HepG2 (cell line): ENCODE results near the gene EDEM1. TPM values are rescaled to one million over a fixed set of nuclear protein-coding genes. Genes with fewer than 3 reads are reported as not detected.

Source experiments
- ATAC-seq: fragments of 200-7000 bp; cut with Tn5 transposase; 3 replicates; pipeline ENCODE4 v1.9.1; 2020; ENCODE audit warnings: mild to moderate bottlenecking, moderate library complexity
- BruUV-seq: library from RNA; stranded (reverse); fragments of 400-500 nt; replicated peaks from 2 replicates; lab custom pipeline; 2021; lab: Mats Ljungman, UMichigan
- CTCF ChIA-PET: fragments of 300-600 bp; formaldehyde crosslinking; extraction: SDS; loops from one replicate; lab custom pipeline; 2021; ENCODE audit warnings: low total read pairs, inconsistent platforms, low intra/inter-chr PET ratio; lab: Yijun Ruan, JAX
- POLR2A ChIA-PET: fragments of 350-600 bp; sonication (Branson Sonifier 250); formaldehyde crosslinking; loops from one replicate; lab custom pipeline; 2020; ENCODE audit warnings: antibody characterized with exemption, inconsistent platforms; lab: Yijun Ruan, JAX
- DNase-seq: peaks from one replicate; pipeline ENCODE4 v3.0.0-alpha.2; 2015; ENCODE audit warnings: low spot score
- FAIRE-seq: peaks from 3 replicates; lab custom pipeline; 2011; peaks lifted over from hg19 to GRCh38; lab: Jason Lieb, UNC
- H2AFZ ChIP-seq: one replicate; pipeline ENCODE4 v1.6.1; 2011; ENCODE audit warnings: low read length, inconsistent platforms
- H3K27ac ChIP-seq: fragments of 300-600 bp; 3 replicates; pipeline ENCODE4 v1.8.0; 2011; ENCODE audit warnings: mixed run types, mild to moderate bottlenecking, mixed read lengths, low read length, inconsistent platforms; ENCODE audit not compliant: insufficient read depth; ENCODE audit errors: extremely low read length
- H3K27me3 ChIP-seq, 2 experiments: fragments of 200-600 bp in 1 of 2; 2 replicates in 1 of 2; 3 replicates in 1 of 2; pipeline versions ENCODE4 v1.6.0 to v1.8.0; 2011; ENCODE audit warnings: low read length in 2 of 2, mild to moderate bottlenecking in 2 of 2, moderate library complexity in 2 of 2, inconsistent platforms in 1 of 2; ENCODE audit not compliant: insufficient read depth in 2 of 2, control insufficient read depth in 1 of 2
- H3K36me3 ChIP-seq, 2 experiments: fragments of 200-600 bp in 1 of 2; replicated peaks in 1 of 2; 2 replicates in 1 of 2; 3 replicates in 1 of 2; pipeline versions ENCODE4 v1.5.1 to v1.8.0; 2011; ENCODE audit warnings: low read length in 2 of 2, inconsistent platforms in 1 of 2; ENCODE audit not compliant: insufficient read depth in 2 of 2, control insufficient read depth in 1 of 2
- H3K4me1 ChIP-seq: 2 replicates; pipeline ENCODE4 v1.5.1; 2012; ENCODE audit warnings: low read length, inconsistent platforms; ENCODE audit not compliant: insufficient read depth
- H3K4me2 ChIP-seq: 2 replicates; pipeline ENCODE4 v1.6.0; 2011; ENCODE audit warnings: low read depth, low read length, inconsistent platforms
- H3K4me3 ChIP-seq, 3 experiments: fragments of 200-600 bp in 1 of 3; sonication (generic), shearing (Covaris generic) in 1 of 3; replicated peaks in 1 of 3; 2 replicates each; pipeline ENCODE4 v1.5.1; 2011 to 2016; ENCODE audit warnings: low read length in 3 of 3, inconsistent platforms in 2 of 3, low read depth in 2 of 3, mild to moderate bottlenecking in 2 of 3, control low read depth in 1 of 3, mixed read lengths in 1 of 3; ENCODE audit not compliant: insufficient read depth in 1 of 3
- H3K79me2 ChIP-seq: one replicate; pipeline ENCODE4 v1.6.1; 2011; ENCODE audit warnings: low read length, inconsistent platforms; ENCODE audit not compliant: insufficient read depth
- H3K9ac ChIP-seq: 2 replicates; pipeline ENCODE4 v1.6.0; 2011; ENCODE audit warnings: mild to moderate bottlenecking, low read depth, low read length, inconsistent platforms; ENCODE audit not compliant: insufficient read depth
- H3K9me3 ChIP-seq: 2 replicates; pipeline ENCODE4 v1.5.1; 2012; ENCODE audit warnings: mild to moderate bottlenecking, low read length
- H4K20me1 ChIP-seq: 2 replicates; pipeline ENCODE4 v1.6.0; 2011; ENCODE audit warnings: inconsistent platforms, mild to moderate bottlenecking, low read length, moderate library complexity; ENCODE audit not compliant: insufficient read depth
- ATF5 ChIP-seq: sonication (generic); formaldehyde crosslinking; IDR thresholded peaks from 2 replicates; pipeline ENCODE4 v1.4.0; 2020; ENCODE audit warnings: mild to moderate bottlenecking, low read depth, missing genetic modification reagents
- HMG20B ChIP-seq: conservative IDR thresholded peaks from 2 replicates; pipeline ENCODE4 v1.6.1; 2016; ENCODE audit warnings: missing genetic modification reagents, missing compliant biosample characterization
- KLF12 ChIP-seq: sonication (generic); formaldehyde crosslinking; IDR thresholded peaks from 2 replicates; pipeline ENCODE4 v1.4.0; 2020; ENCODE audit warnings: missing genetic modification reagents, borderline replicate concordance
- NFIC ChIP-seq: IDR thresholded peaks from 2 replicates; pipeline ENCODE4 v1.6.1; 2012; ENCODE audit warnings: mild to moderate bottlenecking, low read length, inconsistent platforms
- NFKB2 ChIP-seq: sonication (generic); formaldehyde crosslinking; IDR thresholded peaks from 2 replicates; pipeline ENCODE4 v1.4.0; 2020; ENCODE audit warnings: missing genetic modification reagents, borderline replicate concordance
- NKX3-1 ChIP-seq: sonication (generic); formaldehyde crosslinking; IDR thresholded peaks from 2 replicates; pipeline ENCODE4 v1.5.0; 2020; ENCODE audit warnings: missing genetic modification reagents
- RBM39 ChIP-seq: fragments of 200-400 bp; formaldehyde crosslinking; IDR thresholded peaks from one replicate; pipeline ENCODE4 v1.6.1; 2018; ENCODE audit warnings: antibody characterized with exemption, mild to moderate bottlenecking, low read depth, low read length; ENCODE audit not compliant: poor library complexity, severe bottlenecking
- SIN3A ChIP-seq: IDR thresholded peaks from 2 replicates; pipeline ENCODE4 v1.6.1; 2011; ENCODE audit warnings: low read depth, mild to moderate bottlenecking, control low read depth, low read length, borderline replicate concordance
- ZMYM2 ChIP-seq: sonication (generic); formaldehyde crosslinking; IDR thresholded peaks from 2 replicates; pipeline ENCODE4 v1.8.0; 2022; ENCODE audit warnings: mild to moderate bottlenecking, missing genetic modification reagents
- ZNF10 ChIP-seq: sonication (generic); formaldehyde crosslinking; IDR thresholded peaks from 2 replicates; pipeline ENCODE4 v1.4.0; 2020; ENCODE audit warnings: mild to moderate bottlenecking, low read depth, missing genetic modification reagents, borderline replicate concordance
- ZNF143 ChIP-seq: sonication (generic); formaldehyde crosslinking; IDR thresholded peaks from 2 replicates; pipeline ENCODE4 v1.4.0; 2020; ENCODE audit warnings: missing genetic modification reagents
- ZNF264 ChIP-seq: sonication (generic); formaldehyde crosslinking; IDR thresholded peaks from 2 replicates; pipeline ENCODE4 v1.4.0; 2020; ENCODE audit warnings: missing genetic modification reagents
- ZNF329 ChIP-seq: sonication (generic); formaldehyde crosslinking; IDR thresholded peaks from 2 replicates; pipeline ENCODE4 v1.9.0; 2021; ENCODE audit warnings: low read depth, mild to moderate bottlenecking, missing genetic modification reagents
- ZNF354B ChIP-seq: sonication (generic); formaldehyde crosslinking; IDR thresholded peaks from 2 replicates; pipeline ENCODE4 v1.8.0; 2022; ENCODE audit warnings: mild to moderate bottlenecking, missing genetic modification reagents
- ZNF512B ChIP-seq: sonication (generic); formaldehyde crosslinking; IDR thresholded peaks from 2 replicates; pipeline ENCODE4 v1.5.1; 2020; ENCODE audit warnings: missing genetic modification reagents, mild to moderate bottlenecking, borderline replicate concordance
- ZNF614 ChIP-seq: IDR thresholded peaks from 2 replicates; pipeline ENCODE4 v1.6.1; 2018; ENCODE audit warnings: missing biosample characterization, missing genetic modification reagents, inconsistent platforms, borderline replicate concordance
- ZNF737 ChIP-seq: sonication (generic); formaldehyde crosslinking; IDR thresholded peaks from 2 replicates; pipeline ENCODE4 v1.5.0; 2020; ENCODE audit warnings: missing genetic modification reagents, mild to moderate bottlenecking, borderline replicate concordance
- in situ Hi-C: cut with HindIII; loops from 2 replicates; pipeline ENCODE4 v1.10.0; 2017; ENCODE audit warnings: low pct_unique_long_range_greater_than_20kb; ENCODE audit not compliant: extremely low pct_ligation_motif_present
- intact Hi-C: fragments of 100-400 bp; cut with micrococcal nuclease; formaldehyde crosslinking; loops from one replicate; pipeline ENCODE4 v1.10.0; 2022; ENCODE audit not compliant: unreplicated experiment
- polyA plus RNA-seq, 8 experiments: library from polyadenylated mRNA; depleted of rRNA in 3 of 8; stranded (reverse) in 7 of 8; unstranded in 1 of 8; fragments of >200 nt; fragmentation: Illumina TruSeq in 4 of 8; extraction: Trizol in 4 of 8; gene quantifications; 2 replicates each; pipeline versions ENCODE4 v1.2.1 to v1.2.3, GENCODE V29; 2011 to 2016; ENCODE audit warnings: low read depth in 4 of 8, missing spikeins in 1 of 8, mixed read lengths in 1 of 8; ENCODE audit not compliant: insufficient read depth in 1 of 8
- total RNA-seq, 5 experiments: library from RNA; depleted of rRNA; stranded (reverse); fragments of >200 nt; fragmentation: Illumina TruSeq; extraction: Trizol; gene quantifications; 2 replicates each; pipeline ENCODE4 v1.2.3, GENCODE V29; 2016; ENCODE audit warnings: low read depth in 1 of 5
- TF ChIP-seq, protein P1 (sequence below): sonication (generic); formaldehyde crosslinking; IDR thresholded peaks from 2 replicates; pipeline ENCODE4 v1.8.1; 2023; ENCODE audit warnings: missing genetic modification reagents, mild to moderate bottlenecking, borderline replicate concordance
- TF ChIP-seq, protein P2 (sequence below): IDR thresholded peaks from 2 replicates; pipeline ENCODE4 v1.6.1; 2016; ENCODE audit warnings: missing compliant biosample characterization, missing genetic modification reagents, borderline replicate concordance

The EDEM1 gene
- total and polyA plus RNA-seq, 2 of the 13 experiments (the other 11 are each of a cell fraction or from before 2014, with no cell fraction given): 13.8 to 25.8 TPM

DNA sequence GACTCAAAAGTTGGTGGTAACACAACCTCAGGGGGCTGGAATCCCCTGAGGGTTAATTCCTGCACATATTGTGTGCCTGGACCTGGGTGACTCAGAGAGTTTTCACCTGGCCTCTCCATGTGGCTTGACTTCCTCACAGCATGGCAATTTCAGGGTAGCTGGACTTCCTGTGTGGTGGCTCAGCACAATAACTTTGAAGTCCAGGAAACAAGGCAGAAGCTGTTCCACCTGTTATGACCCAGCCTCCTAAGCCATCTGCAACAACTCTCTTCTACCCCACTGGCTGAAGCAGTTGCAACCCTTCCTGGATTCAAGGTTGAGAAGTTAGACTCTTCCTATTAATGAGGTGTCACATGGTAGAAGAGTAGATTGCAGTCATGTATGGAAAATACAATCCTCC is 58.4 kb downstream of the EDEM1 start:
- POLR2A ChIA-PET: no interaction called here

More for the DNA sequence above, 58.4 kb downstream of the EDEM1 start:
- peaks cover 6% of the 10 kb centered on the region for H3K9me3 ChIP-seq
- no peaks in the 10 kb centered on the region for H3K36me3 ChIP-seq
- H3K79me2 ChIP-seq: no peaks in the 10 kb centered on the region
- peaks cover 10% of the 10 kb centered on the region; the same call in 1 of the 2 replicates for H3K4me1 ChIP-seq
- FAIRE-seq (no peak), ATAC-seq (no peak), DNase-seq (no peak)
- no peak for TF ChIP-seq ZNF737 (CRISPR knock-in tag)
- TF ChIP-seq ZNF10 (CRISPR knock-in tag): no peak
- no peak for TF ChIP-seq NFIC
- no peak for TF ChIP-seq KLF12
- no peak for TF ChIP-seq RBM39
- TF ChIP-seq ZNF143 (CRISPR knock-in tag): no peak
- TF ChIP-seq ZNF264 (CRISPR knock-in tag): no peak
- TF ChIP-seq ZNF512B (CRISPR knock-in tag): no peak
- no peak for TF ChIP-seq ATF5 (CRISPR knock-in tag)
- no peak for TF ChIP-seq SIN3A
- no peak for TF ChIP-seq HMG20B (CRISPR knock-in tag)
- no peak for TF ChIP-seq NKX3-1 (CRISPR knock-in tag)
- no peak for TF ChIP-seq ZNF614 (CRISPR knock-in tag)
- TF ChIP-seq ZNF354B (CRISPR knock-in tag): no peak
- no peak for TF ChIP-seq ZNF329 (CRISPR knock-in tag)
- no peak for TF ChIP-seq ZMYM2 (CRISPR knock-in tag)
- no peak for TF ChIP-seq NFKB2 (CRISPR knock-in tag)
- TF ChIP-seq, protein P1, sequence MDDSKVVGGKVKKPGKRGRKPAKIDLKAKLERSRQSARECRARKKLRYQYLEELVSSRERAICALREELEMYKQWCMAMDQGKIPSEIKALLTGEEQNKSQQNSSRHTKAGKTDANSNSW: no peak
- TF ChIP-seq, protein P2, sequence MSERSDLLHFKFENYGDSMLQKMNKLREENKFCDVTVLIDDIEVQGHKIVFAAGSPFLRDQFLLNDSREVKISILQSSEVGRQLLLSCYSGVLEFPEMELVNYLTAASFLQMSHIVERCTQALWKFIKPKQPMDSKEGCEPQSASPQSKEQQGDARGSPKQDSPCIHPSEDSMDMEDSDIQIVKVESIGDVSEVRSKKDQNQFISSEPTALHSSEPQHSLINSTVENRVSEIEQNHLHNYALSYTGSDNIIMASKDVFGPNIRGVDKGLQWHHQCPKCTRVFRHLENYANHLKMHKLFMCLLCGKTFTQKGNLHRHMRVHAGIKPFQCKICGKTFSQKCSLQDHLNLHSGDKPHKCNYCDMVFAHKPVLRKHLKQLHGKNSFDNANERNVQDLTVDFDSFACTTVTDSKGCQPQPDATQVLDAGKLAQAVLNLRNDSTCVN (CRISPR knock-in tag): no peak
- no peak overlapping the region for H3K4me2 ChIP-seq
- H3K27me3 ChIP-seq: no peaks in the 10 kb centered on the region
- no TSS peak for BruUV-seq
- in situ Hi-C loops: no loop called here
- no peak overlapping the region for H2AFZ ChIP-seq
- no peak overlapping the region for H3K4me3 ChIP-seq
- no peaks in the 10 kb centered on the region for H4K20me1 ChIP-seq
- CTCF ChIA-PET: no interaction called here
- no peak overlapping the region for H3K27ac ChIP-seq
- H3K9ac ChIP-seq: no peak overlapping the region
- intact Hi-C loops: no loop called here
